Subcutaneous adipose tissue (tissue), 4 donors: ENCODE measurements around the gene ZNF791. TPM values are rescaled to one million over a fixed set of nuclear protein-coding genes. Genes with fewer than 3 reads are reported as not detected.

Source experiments
- total RNA-seq, 4 donors: library from RNA; depleted of rRNA; stranded (reverse); fragments of >200 nt; gene quantifications; one replicate each; pipeline ENCODE4 v1.1.0, GENCODE V29; 2016
- TF ChIP-seq, protein P1 (sequence below): fragments of 450-650 bp; IDR thresholded peaks from one replicate; pipeline ENCODE4 v1.5.1; 2016; ENCODE audit warnings: low read depth, mild to moderate bottlenecking, control low read depth, antibody characterized with exemption, moderate library complexity

ZNF791 gene
- total RNA-seq, 4 donors from 2014 or later: 21.2 to 26.0 (median 24.9) TPM

DNA sequence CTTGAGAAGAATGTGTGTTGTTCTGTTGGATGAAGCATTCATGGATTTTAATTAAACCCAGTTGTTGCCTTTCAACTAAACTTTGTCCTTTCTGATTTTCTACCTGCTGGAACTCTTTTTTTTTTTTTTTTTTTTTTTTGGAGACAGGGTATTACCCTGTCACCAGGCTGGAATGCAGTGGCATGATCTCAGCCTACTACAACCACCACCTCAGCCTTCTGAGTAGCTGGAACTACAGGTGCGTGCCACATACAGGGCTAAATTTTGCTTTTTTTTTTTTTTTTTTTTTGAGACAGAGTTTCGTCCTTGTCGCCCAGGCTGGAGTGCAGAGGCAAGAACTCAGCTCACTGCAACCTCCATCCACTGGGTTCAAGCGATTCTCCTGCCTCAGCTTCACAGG lies 6.9 kb downstream of the ZNF791 start:
- TF ChIP-seq, protein P1, sequence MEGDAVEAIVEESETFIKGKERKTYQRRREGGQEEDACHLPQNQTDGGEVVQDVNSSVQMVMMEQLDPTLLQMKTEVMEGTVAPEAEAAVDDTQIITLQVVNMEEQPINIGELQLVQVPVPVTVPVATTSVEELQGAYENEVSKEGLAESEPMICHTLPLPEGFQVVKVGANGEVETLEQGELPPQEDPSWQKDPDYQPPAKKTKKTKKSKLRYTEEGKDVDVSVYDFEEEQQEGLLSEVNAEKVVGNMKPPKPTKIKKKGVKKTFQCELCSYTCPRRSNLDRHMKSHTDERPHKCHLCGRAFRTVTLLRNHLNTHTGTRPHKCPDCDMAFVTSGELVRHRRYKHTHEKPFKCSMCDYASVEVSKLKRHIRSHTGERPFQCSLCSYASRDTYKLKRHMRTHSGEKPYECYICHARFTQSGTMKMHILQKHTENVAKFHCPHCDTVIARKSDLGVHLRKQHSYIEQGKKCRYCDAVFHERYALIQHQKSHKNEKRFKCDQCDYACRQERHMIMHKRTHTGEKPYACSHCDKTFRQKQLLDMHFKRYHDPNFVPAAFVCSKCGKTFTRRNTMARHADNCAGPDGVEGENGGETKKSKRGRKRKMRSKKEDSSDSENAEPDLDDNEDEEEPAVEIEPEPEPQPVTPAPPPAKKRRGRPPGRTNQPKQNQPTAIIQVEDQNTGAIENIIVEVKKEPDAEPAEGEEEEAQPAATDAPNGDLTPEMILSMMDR: no peak

GRCh38 chr19:12623361-12624031 lies 12.8 kb downstream of the ZNF791 start:
- TF ChIP-seq, protein P1: no peak

- TF ChIP-seq, protein P1: no peak
Measured at GRCh38 chr19:12626958-12627357, 16.2 kb downstream of the ZNF791 start.

GRCh38 chr19:12628040-12629022 lies 17.6 kb downstream of the ZNF791 start:
- TF ChIP-seq, protein P1: no peak

GRCh38 chr19:12629215-12629614 lies 18.5 kb downstream of the ZNF791 start:
- TF ChIP-seq, protein P1: no peak

- TF ChIP-seq, protein P1: no peak
Measured at GRCh38 chr19:12636631-12637030, 25.9 kb downstream of the ZNF791 start.

- TF ChIP-seq, protein P1: no peak
Measured at GRCh38 chr19:12638611-12639182, 28.0 kb downstream of the ZNF791 start.
